Endothelial cell of umbilical vein (primary cell): ENCODE measurements around the gene STPG3.

Experiments
- FOS ChIP-seq: IDR thresholded peaks from 2 replicates; pipeline ENCODE4 v1.6.1; 2011; ENCODE audit warnings: mild to moderate bottlenecking, low read length, moderate library complexity, borderline replicate concordance; ENCODE audit not compliant: insufficient read depth
- POLR2A ChIP-seq: IDR thresholded peaks from 2 replicates; pipeline ENCODE4 v1.6.1; 2012; ENCODE audit warnings: low read depth, mild to moderate bottlenecking, control low read depth, low read length
- POLR2AphosphoS5 ChIP-seq: IDR thresholded peaks from 2 replicates; pipeline ENCODE4 v1.6.1; 2012; ENCODE audit warnings: low read depth, mild to moderate bottlenecking, control low read depth, low read length, moderate library complexity; ENCODE audit not compliant: insufficient read depth
- TF ChIP-seq, protein P1 (sequence below), 2 donors: IDR thresholded peaks; 1 replicate in 1 of 2; 2 replicates in 1 of 2; pipeline ENCODE4 v1.5.1; 2011; ENCODE audit warnings: low read length in 2 of 2, mild to moderate bottlenecking in 2 of 2, moderate library complexity in 2 of 2, control low read depth in 1 of 2, inconsistent platforms in 1 of 2, low read depth in 1 of 2; ENCODE audit not compliant: insufficient read depth in 1 of 2; ENCODE audit errors: extremely low read depth in 1 of 2
- TF ChIP-seq, protein P2 (sequence below): IDR thresholded peaks from 2 replicates; pipeline ENCODE4 v1.6.1; 2011; ENCODE audit not compliant: insufficient read depth, insufficient read length

DNA sequence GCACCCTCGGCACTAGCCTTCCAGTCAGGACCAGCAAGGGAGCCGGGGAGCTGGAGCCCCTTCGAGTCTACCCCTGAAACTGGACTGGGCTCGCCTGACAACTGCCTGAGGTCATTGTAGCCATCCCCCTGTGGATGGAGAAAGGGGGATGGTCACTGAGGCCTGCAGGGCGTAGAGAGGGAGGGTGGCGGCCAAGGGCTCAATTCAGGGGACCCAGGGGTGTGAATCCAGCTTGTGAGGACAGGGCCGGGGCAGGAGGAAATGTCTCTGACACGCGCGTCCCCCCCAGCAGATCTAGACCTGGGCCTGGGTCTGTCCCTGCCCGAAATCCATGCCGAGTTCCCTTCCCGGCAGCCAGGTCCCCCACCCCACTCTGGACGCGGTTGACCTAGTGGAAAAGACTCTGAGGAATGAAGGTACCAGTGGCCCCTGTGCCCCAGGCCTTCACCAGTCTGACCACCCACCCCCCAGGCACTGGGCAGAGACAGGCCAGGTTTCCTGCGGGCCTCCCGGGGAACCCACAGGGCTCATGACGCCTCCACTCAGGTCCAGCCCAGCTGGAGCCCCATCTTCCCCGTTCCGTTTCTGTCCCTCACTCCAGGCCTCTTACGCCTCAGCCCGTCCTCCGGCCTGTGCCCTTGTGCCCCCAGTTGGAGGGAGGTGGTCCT is 19.6 kb upstream of the STPG3 start:
- TF ChIP-seq, protein P1, sequence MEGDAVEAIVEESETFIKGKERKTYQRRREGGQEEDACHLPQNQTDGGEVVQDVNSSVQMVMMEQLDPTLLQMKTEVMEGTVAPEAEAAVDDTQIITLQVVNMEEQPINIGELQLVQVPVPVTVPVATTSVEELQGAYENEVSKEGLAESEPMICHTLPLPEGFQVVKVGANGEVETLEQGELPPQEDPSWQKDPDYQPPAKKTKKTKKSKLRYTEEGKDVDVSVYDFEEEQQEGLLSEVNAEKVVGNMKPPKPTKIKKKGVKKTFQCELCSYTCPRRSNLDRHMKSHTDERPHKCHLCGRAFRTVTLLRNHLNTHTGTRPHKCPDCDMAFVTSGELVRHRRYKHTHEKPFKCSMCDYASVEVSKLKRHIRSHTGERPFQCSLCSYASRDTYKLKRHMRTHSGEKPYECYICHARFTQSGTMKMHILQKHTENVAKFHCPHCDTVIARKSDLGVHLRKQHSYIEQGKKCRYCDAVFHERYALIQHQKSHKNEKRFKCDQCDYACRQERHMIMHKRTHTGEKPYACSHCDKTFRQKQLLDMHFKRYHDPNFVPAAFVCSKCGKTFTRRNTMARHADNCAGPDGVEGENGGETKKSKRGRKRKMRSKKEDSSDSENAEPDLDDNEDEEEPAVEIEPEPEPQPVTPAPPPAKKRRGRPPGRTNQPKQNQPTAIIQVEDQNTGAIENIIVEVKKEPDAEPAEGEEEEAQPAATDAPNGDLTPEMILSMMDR (IDR thresholded peaks at IDR 0.05; ENCODE audit: extremely low read depth in 1 of 2, insufficient read depth in 1 of 2, low read depth in 1 of 2, low read length in 2 of 2) = no peak
- TF ChIP-seq POLR2A = no peak
- TF ChIP-seq, protein P2, sequence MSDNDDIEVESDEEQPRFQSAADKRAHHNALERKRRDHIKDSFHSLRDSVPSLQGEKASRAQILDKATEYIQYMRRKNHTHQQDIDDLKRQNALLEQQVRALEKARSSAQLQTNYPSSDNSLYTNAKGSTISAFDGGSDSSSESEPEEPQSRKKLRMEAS = no peak
- TF ChIP-seq FOS = no peak
- TF ChIP-seq POLR2AphosphoS5 = no peak
